ENCODE data around the gene GTF3C2. TPM values are rescaled to one million over a fixed set of nuclear protein-coding genes. Genes with fewer than 3 reads are reported as not detected.
A peak's percentile ranks its signal among the peaks of the same experiment; 100 is the strongest.

Gene GTF3C2
- total RNA-seq (10 to 100 TPM; 45.2 to 54.5 TPM), polyA plus RNA-seq (ENCODE audit: insufficient read length in 6 of 6) (10 to 100 TPM; 63.3 to 71.7 (median 68.1) TPM)
- long read RNA-seq, donor 1, partial matches to known transcripts: 5 of 9 reads
- long read RNA-seq, donor 1, other reads (novel, unspliced or antisense): 0 of 9 reads
- long read RNA-seq, donor 2, partial matches to known transcripts: 0 of 1 reads
- long read RNA-seq, donor 2, other reads (novel, unspliced or antisense): 0 of 1 reads
- long read RNA-seq, donor 3, partial matches to known transcripts: 0 of 1 reads
- long read RNA-seq, donor 3, other reads (novel, unspliced or antisense): 0 of 1 reads
- long read RNA-seq, donor 4, partial matches to known transcripts: 2 of 5 reads
- long read RNA-seq, donor 4, other reads (novel, unspliced or antisense): 3 of 5 reads
- long read RNA-seq, donor 5, partial matches to known transcripts: 0 of 2 reads
- long read RNA-seq, donor 5, other reads (novel, unspliced or antisense): 0 of 2 reads
- long read RNA-seq, donor 6, partial matches to known transcripts: 0 of 5 reads
- long read RNA-seq, donor 6, other reads (novel, unspliced or antisense): 0 of 5 reads
- long read RNA-seq, donor 7, partial matches to known transcripts: 0 of 3 reads
- long read RNA-seq, donor 7, other reads (novel, unspliced or antisense): 0 of 3 reads
- long read RNA-seq, donor 8, partial matches to known transcripts: 15 of 16 reads
- long read RNA-seq, donor 8, other reads (novel, unspliced or antisense): 0 of 16 reads
- long read RNA-seq, donor 9: 0 reads
- long read RNA-seq, donor 10, partial matches to known transcripts: 2 of 3 reads
- long read RNA-seq, donor 10, other reads (novel, unspliced or antisense): 0 of 3 reads
- long read RNA-seq, donor 11, partial matches to known transcripts: 0 of 1 reads
- long read RNA-seq, donor 11, other reads (novel, unspliced or antisense): 0 of 1 reads
- long read RNA-seq, donor 12, partial matches to known transcripts: 97 of 156 reads
- long read RNA-seq, donor 12, other reads (novel, unspliced or antisense): 58 of 156 reads

GRCh38 chr2:27356382-27357181, at the start of gene GTF3C2:
TSS of gene GTF3C2 (minus strand) at chr2:27356764. CDS start at chr2:27343554, 13,210 bp downstream.
- Histone ChIP-seq H3K27me3 (no peaks in the 10 kb centered on the region), H3K36me3 (no peaks in the 10 kb centered on the region), H3K27ac (peak within 1 kb of the TSS; percentile 93 to 96), H3K9me3 (no peaks in the 10 kb centered on the region), H3K4me3 (peak within 1 kb of the TSS; percentile 95 to 97), H3K4me1 (peaks cover 22 to 43% of the 10 kb centered on the region in 2 donors)
- ATAC-seq: peak; percentile 96
- peak in 1 of 2 donors; percentile 21 for TF ChIP-seq CTCF (IDR thresholded peaks at IDR 0.05)
- DNase-seq: peak; percentile 93 to 97 (median 97)
- intact Hi-C loops (cut with DNase I): no loop called here

DNA sequence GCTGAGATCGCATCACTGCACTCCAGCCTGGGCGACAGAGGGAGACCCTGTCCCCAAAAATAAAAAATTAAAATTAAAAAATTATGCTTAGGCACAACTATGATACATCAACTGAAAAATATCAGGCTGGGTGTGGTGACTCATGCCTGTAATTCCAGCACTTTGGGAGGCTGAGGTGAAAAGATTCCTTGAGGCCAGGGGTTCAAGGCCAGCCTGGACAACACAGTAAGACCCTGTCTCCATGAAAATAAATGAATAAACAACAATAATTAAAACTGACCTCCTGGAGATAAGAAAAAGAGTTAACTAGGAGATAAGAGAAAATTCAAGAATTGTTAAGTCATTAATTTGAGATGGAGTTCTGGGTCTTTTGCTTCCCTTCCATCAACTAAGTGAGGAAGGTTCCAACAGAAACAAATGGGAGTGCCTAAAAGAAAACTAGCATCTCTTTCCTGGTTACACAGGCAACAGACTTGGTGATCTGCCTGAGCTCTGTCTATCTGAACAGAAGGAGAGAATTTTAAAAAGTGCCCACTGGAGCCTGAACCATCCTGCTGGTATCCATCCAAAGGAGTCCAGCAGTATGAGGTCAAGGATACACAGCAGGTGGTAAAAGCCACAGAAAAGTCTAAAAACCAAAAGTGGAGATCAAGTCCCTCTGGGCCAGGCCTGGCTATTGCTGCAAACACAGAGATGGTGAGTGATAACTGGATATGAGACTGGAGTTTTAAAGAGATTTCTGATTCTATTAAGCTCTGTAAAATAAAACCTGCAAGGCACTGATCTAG, 44.0 kb upstream of the GTF3C2 start:
- Histone ChIP-seq H3K27me3 (no peaks in the 10 kb centered on the region), H3K4me3 (no peak overlapping the region), H3K4me1 (no peaks in the 10 kb centered on the region), H3K9me3 (no peaks in the 10 kb centered on the region), H3K36me3 (peaks cover 0 to 6% of the 10 kb centered on the region in 2 donors), H3K27ac (no peak overlapping the region)
- TF ChIP-seq CTCF (IDR thresholded peaks at IDR 0.05): no peak
- DNase-seq: no peak
- no peak for ATAC-seq
- intact Hi-C loops (cut with DNase I): no loop called here

DNA sequence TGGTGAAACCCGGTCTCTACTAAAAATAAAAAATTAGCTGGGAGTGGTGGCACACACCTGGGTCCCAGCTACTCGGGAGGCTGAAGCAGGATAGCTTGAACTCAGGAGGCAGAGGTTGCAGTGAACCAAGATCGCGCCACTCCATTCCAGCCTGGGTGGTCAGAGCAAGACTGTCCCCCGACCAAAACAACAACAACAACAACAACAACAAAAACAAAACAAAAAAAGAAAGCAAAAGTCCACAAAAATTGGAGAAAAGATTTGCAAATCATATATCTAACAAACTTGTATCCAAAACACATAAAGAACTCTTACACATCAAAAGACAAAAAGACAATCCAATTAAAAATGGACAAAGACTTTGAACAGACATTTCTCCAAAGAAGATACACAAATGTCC, 42.4 kb upstream of the GTF3C2 start:
- no peak for ATAC-seq
- H3K4me3 ChIP-seq: no peak overlapping the region
- no peak overlapping the region for H3K27ac ChIP-seq
- no peaks in the 10 kb centered on the region for H3K27me3 ChIP-seq
- no peak for TF ChIP-seq CTCF (IDR thresholded peaks at IDR 0.05)
- H3K9me3 ChIP-seq: no peaks in the 10 kb centered on the region
- H3K4me1 ChIP-seq: no peaks in the 10 kb centered on the region
- no peaks in the 10 kb centered on the region for H3K36me3 ChIP-seq
- intact Hi-C loops (cut with DNase I): no loop called here
- no peak for DNase-seq

DNA sequence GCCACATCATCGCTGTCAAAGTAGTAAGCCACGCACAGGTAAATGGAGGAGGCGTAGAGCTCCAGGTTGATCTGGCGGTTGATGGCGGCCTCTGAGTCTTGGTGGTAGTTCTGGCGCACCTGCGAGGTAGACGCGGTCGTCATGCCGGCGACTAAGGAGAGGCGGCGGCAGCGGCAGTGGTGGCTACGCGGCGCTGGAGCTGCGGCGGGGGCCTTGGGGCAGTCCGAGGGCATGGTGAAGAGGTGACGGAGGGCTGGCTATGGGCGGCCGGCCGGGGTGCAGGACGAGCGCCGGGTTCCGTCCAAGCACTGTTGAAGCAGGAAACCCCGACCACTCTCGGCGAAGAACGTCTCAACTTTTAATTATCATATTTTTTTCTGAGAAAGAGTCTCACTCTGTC, 36.7 kb upstream of the GTF3C2 start:
- Histone ChIP-seq H3K27me3 (no peaks in the 10 kb centered on the region), H3K4me3 (no peak overlapping the region), H3K4me1 (no peaks in the 10 kb centered on the region), H3K9me3 (no peaks in the 10 kb centered on the region), H3K27ac (no peak overlapping the region), H3K36me3 (peaks cover 0 to 17% of the 10 kb centered on the region in 2 donors)
- DNase-seq (peak in 1 of 4 donors; percentile 70), ATAC-seq (no peak)
- TF ChIP-seq CTCF (IDR thresholded peaks at IDR 0.05): no peak
- intact Hi-C loops (cut with DNase I): no loop called here

All from left lung (tissue), 14 donors.